K562 (cell line): Measurements from ENCODE around the gene CERS6. TPM values are rescaled to one million over a fixed set of nuclear protein-coding genes. Genes with fewer than 3 reads are reported as not detected.

Experiments
- ATAC-seq: fragments of 200-7000 bp; cut with Tn5 transposase; 3 replicates; pipeline ENCODE4 v1.9.1; 2020; ENCODE audit warnings: moderate library complexity
- BruUV-seq: library from RNA; stranded (reverse); fragments of 400-500 nt; replicated peaks from 2 replicates; lab custom pipeline; 2021; lab: Mats Ljungman, UMichigan
- CTCF ChIA-PET: fragments of 300-600 bp; formaldehyde crosslinking; extraction: SDS; loops from one replicate; lab custom pipeline; 2021; ENCODE audit warnings: low intra/inter-chr PET ratio; lab: Yijun Ruan, JAX
- POLR2A ChIA-PET: fragments of 300-600, 350-650 bp; sonication (Branson Sonifier 250); formaldehyde crosslinking; extraction: SDS; loops from one replicate; lab custom pipeline; 2021; ENCODE audit warnings: antibody characterized with exemption, inconsistent platforms; lab: Yijun Ruan, JAX
- DNase-seq, 4 experiments: peaks; one replicate each; pipeline versions ENCODE4 v3.0.0 to v3.0.0-alpha.2; 2011 to 2018; ENCODE audit warnings: low spot score in 3 of 4, mixed read lengths in 3 of 4; ENCODE audit errors: extremely low read depth in 1 of 4
- FAIRE-seq: peaks from 2 replicates; lab custom pipeline; 2011; peaks lifted over from hg19 to GRCh38; lab: Jason Lieb, UNC
- H2AFZ ChIP-seq: 2 replicates; pipeline ENCODE4 v1.6.0; 2011; ENCODE audit warnings: low read depth, low read length, control low read depth, inconsistent platforms
- H3K27ac ChIP-seq: fragments of 200-600 bp; 3 replicates; pipeline ENCODE4 v1.8.0; 2011; ENCODE audit warnings: low read depth, mild to moderate bottlenecking, control low read depth, inconsistent platforms, low read length, moderate library complexity, mixed read lengths; ENCODE audit errors: extremely low read depth
- H3K27me3 ChIP-seq, 2 experiments: fragments of 300-600 bp in 1 of 2; 2 replicates in 1 of 2; 3 replicates in 1 of 2; pipeline versions ENCODE4 v1.6.0 to v1.8.0; 2011; ENCODE audit warnings: inconsistent platforms in 2 of 2, low read length in 2 of 2, mild to moderate bottlenecking in 1 of 2, mixed read lengths in 1 of 2, moderate library complexity in 1 of 2; ENCODE audit not compliant: control insufficient read depth in 2 of 2, insufficient read depth in 2 of 2
- H3K36me3 ChIP-seq: fragments of 300-600 bp; 3 replicates; pipeline ENCODE4 v1.8.0; 2011; ENCODE audit warnings: mild to moderate bottlenecking, low read length, inconsistent platforms; ENCODE audit not compliant: control insufficient read depth, insufficient read depth
- H3K4me1 ChIP-seq, 2 experiments: fragments of 200-600 bp in 1 of 2; replicated peaks in 1 of 2; 2 replicates in 1 of 2; 3 replicates in 1 of 2; pipeline versions ENCODE4 v1.5.1 to v1.8.0; 2011; ENCODE audit warnings: inconsistent platforms in 2 of 2, low read length in 2 of 2, mild to moderate bottlenecking in 1 of 2, mixed read lengths in 1 of 2, moderate library complexity in 1 of 2; ENCODE audit not compliant: control insufficient read depth in 2 of 2, insufficient read depth in 2 of 2
- H3K4me2 ChIP-seq: 2 replicates; pipeline ENCODE4 v1.6.1; 2011; ENCODE audit warnings: low read length, control low read depth, inconsistent platforms, mixed read lengths; ENCODE audit not compliant: insufficient read depth
- H3K4me3 ChIP-seq: fragments of 200-600 bp; sonication (generic), shearing (Covaris generic); 2 replicates; pipeline ENCODE4 v1.5.1; 2016; ENCODE audit warnings: control low read depth, inconsistent platforms
- H3K79me2 ChIP-seq: fragments of 200-600 bp; 3 replicates; pipeline ENCODE4 v1.8.0; 2011; ENCODE audit warnings: low read length, inconsistent platforms; ENCODE audit not compliant: control insufficient read depth, insufficient read depth
- H3K9ac ChIP-seq, 2 experiments: 2 replicates each; pipeline versions ENCODE4 v1.6.0 to v1.6.1; 2011; ENCODE audit warnings: low read depth in 2 of 2, low read length in 2 of 2, control low read depth in 1 of 2, inconsistent platforms in 1 of 2, mild to moderate bottlenecking in 1 of 2, mixed read lengths in 1 of 2; ENCODE audit not compliant: insufficient read depth in 1 of 2
- H3K9me1 ChIP-seq: one replicate; pipeline ENCODE4 v1.6.0; 2011; ENCODE audit warnings: inconsistent platforms, mild to moderate bottlenecking, low read length, moderate library complexity; ENCODE audit not compliant: control insufficient read depth, insufficient read depth
- H3K9me3 ChIP-seq: replicated peaks from 2 replicates; pipeline ENCODE4 v1.5.1; 2011; ENCODE audit warnings: low read depth, low read length, inconsistent platforms; ENCODE audit not compliant: control insufficient read depth, insufficient read depth
- H4K20me1 ChIP-seq: replicated peaks from 2 replicates; pipeline ENCODE4 v1.6.1; 2011; ENCODE audit warnings: low read length, inconsistent platforms, mixed read lengths; ENCODE audit not compliant: control insufficient read depth, insufficient read depth
- CBX2 ChIP-seq: fragments of 200-600 bp; sonication (generic); IDR thresholded peaks from one replicate; pipeline ENCODE4 v1.6.1; 2012; ENCODE audit warnings: mild to moderate bottlenecking, low read length, inconsistent platforms; ENCODE audit not compliant: insufficient read depth, poor library complexity, severe bottlenecking
- CEBPB ChIP-seq: fragments of 450-650 bp; IDR thresholded peaks from 2 replicates; pipeline ENCODE4 v1.6.1; 2016; ENCODE audit warnings: missing genetic modification characterization, missing compliant biosample characterization
- in situ Hi-C: fragments of 300-500 bp; cut with MboI; formaldehyde crosslinking; loops from 4 replicates; pipeline ENCODE4 v1.15.0; 2018; ENCODE audit warnings: inconsistent platforms, mixed read lengths
- intact Hi-C: fragments of 100-400 bp; cut with micrococcal nuclease; formaldehyde crosslinking; loops from 2 replicates; pipeline ENCODE4 v1.14.2; 2022
- polyA plus RNA-seq, 8 experiments: library from polyadenylated mRNA; depleted of rRNA in 4 of 8; stranded (reverse) in 5 of 8; unstranded in 3 of 8; fragments of >200 nt; fragmentation: Nextera tagmentation in 2 of 8; fragmentation: Illumina TruSeq in 1 of 8; extraction: Ambion mirVana in 2 of 8; extraction: Trizol in 1 of 8; gene quantifications; 2 replicates each; pipeline versions ENCODE4 v1.2.1 to v1.2.3, GENCODE V29; 2011 to 2014; ENCODE audit warnings: inconsistent platforms in 1 of 8, missing spikeins in 1 of 8
- total RNA-seq, 7 experiments: library from RNA; depleted of rRNA in 6 of 7; stranded (reverse); fragments of >200 nt in 6 of 7; fragmentation: Illumina TruSeq in 2 of 7; extraction: Trizol in 2 of 7; gene quantifications; 2 replicates each; pipeline versions ENCODE4 v1.2.1 to v1.2.3, GENCODE V29; 2011 to 2021; ENCODE audit warnings: low replicate concordance in 1 of 7
- TF ChIP-seq, protein P1 (sequence below): sonication (generic); formaldehyde crosslinking; IDR thresholded peaks from 2 replicates; pipeline ENCODE4 v1.8.0; 2023; ENCODE audit warnings: mild to moderate bottlenecking, missing genetic modification reagents

The CERS6 gene
- total and polyA plus RNA-seq, 9 of the 15 experiments (the other 6 are each of a cell fraction or from before 2014, with no cell fraction given): 1.6 to 13.6 (median 11.4) TPM

DNA sequence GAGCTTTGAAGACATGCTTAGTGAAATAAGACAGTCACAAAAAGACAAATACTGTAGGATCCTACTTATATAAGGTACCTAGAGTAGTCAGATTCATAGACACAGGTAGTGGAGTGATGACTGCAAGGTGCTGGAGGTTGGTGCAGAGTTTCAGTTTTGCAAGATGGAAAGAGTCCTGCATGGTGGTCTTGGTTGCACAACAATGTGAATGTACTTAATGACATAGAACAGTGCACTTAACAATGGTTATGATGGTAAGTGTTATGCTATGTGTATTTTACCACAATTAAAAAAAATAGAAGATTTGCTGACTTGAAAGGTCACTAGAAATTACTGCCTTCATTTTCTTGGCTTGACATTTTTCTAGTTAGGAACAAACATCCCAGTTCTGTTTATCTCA lies 9.5 kb downstream of the CERS6 start:
- Histone ChIP-seq H3K27me3 (no peaks in the 10 kb centered on the region), H3K9ac (no peak overlapping the region), H3K9me1 (no peaks in the 10 kb centered on the region), H2AFZ (no peak overlapping the region), H3K4me2 (no peak overlapping the region), H3K4me1 (peaks cover 0 to 10% of the 10 kb centered on the region in 2 experiments; a peak in 3 of 5 replicates), H3K36me3 (no peaks in the 10 kb centered on the region), H4K20me1 (0 out of 2 replicates have a peak, but pooled peaks cover 6% of the 10 kb centered on the region), H3K27ac (no peak overlapping the region), H3K79me2 (peaks cover 48% of the 10 kb centered on the region), H3K9me3 (no peaks in the 10 kb centered on the region), H3K4me3 (no peak overlapping the region)
- no peak for FAIRE-seq
- no TSS peak for BruUV-seq
- DNase-seq: no peak
- ChIA-PET CTCF (no interaction called here), POLR2A (interaction anchor here (1.5 to 3.2 kb wide), 3 partner anchors 10 to 24 kb away, joined by 4 to 12 read pairs (median 5); no protein-coding TSS in a partner anchor)
- in situ Hi-C loops: no loop called here
- ATAC-seq: no peak
- 0 out of 2 replicates have a peak, but pooled peaks have one; percentile 11 for TF ChIP-seq CEBPB
- TF ChIP-seq, protein P1, sequence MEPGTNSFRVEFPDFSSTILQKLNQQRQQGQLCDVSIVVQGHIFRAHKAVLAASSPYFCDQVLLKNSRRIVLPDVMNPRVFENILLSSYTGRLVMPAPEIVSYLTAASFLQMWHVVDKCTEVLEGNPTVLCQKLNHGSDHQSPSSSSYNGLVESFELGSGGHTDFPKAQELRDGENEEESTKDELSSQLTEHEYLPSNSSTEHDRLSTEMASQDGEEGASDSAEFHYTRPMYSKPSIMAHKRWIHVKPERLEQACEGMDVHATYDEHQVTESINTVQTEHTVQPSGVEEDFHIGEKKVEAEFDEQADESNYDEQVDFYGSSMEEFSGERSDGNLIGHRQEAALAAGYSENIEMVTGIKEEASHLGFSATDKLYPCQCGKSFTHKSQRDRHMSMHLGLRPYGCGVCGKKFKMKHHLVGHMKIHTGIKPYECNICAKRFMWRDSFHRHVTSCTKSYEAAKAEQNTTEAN (CRISPR knock-in tag): no peak
- no peak for TF ChIP-seq CBX2
- intact Hi-C loops: no loop called here
